ENCODE measurements around the gene DEDD2. TPM values are rescaled to one million over a fixed set of nuclear protein-coding genes. Genes with fewer than 3 reads are reported as not detected.

Gene DEDD2
- total and polyA plus RNA-seq, 10 donors = 24.7 to 73.9 (median 47.2) TPM

DNA sequence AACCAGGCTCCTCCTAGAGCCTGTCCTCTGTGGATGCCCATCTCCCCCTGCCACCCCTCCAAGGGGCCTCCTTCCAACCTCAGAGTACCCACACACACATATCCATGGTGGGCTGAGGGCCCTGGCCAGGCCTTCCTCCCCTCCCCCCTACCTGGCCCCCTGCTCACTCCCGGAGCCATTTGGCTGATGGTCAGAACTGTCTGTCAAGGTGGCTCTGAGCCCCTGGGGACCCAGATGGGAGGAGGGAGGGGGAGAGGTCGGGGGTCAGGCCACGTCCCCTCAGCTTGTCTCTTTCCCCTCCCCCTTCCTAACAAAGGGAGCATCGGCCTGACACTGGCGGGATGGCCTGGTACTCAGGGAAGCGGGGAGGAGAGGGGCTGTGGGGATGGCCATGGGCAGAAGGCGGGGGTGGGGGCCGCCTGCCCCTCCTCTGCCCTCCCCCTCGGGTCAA lies 66.5 kb downstream of the DEDD2 start:
- Histone ChIP-seq H3K4me1 (peaks cover 0 to 23% (median 14%) of the 10 kb centered on the region in 6 donors), H3K27me3 (replicated peaks in 1 of 7) (peaks cover 0 to 62% (median 6%) of the 10 kb centered on the region in 7 donors), H3K4me3 (no peak overlapping the region), H3K36me3 (no peaks in the 10 kb centered on the region), H3K9me3 (no peaks in the 10 kb centered on the region), H3K27ac (no peak overlapping the region)
- intact Hi-C loops (cut with DNase I; ENCODE audit: low total_unique reads) = no loop called here
- 32 to 54% (median 41%) methylated on average over 7 to 9 of the region's 9 CpGs for WGBS, 5 donors
- no peak for TF ChIP-seq POLR2AphosphoS5 (IDR thresholded peaks at IDR 0.05)
- TF ChIP-seq, protein P1, sequence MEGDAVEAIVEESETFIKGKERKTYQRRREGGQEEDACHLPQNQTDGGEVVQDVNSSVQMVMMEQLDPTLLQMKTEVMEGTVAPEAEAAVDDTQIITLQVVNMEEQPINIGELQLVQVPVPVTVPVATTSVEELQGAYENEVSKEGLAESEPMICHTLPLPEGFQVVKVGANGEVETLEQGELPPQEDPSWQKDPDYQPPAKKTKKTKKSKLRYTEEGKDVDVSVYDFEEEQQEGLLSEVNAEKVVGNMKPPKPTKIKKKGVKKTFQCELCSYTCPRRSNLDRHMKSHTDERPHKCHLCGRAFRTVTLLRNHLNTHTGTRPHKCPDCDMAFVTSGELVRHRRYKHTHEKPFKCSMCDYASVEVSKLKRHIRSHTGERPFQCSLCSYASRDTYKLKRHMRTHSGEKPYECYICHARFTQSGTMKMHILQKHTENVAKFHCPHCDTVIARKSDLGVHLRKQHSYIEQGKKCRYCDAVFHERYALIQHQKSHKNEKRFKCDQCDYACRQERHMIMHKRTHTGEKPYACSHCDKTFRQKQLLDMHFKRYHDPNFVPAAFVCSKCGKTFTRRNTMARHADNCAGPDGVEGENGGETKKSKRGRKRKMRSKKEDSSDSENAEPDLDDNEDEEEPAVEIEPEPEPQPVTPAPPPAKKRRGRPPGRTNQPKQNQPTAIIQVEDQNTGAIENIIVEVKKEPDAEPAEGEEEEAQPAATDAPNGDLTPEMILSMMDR (IDR thresholded peaks at IDR 0.05 in 8 of 11, conservative IDR thresholded peaks at IDR 0.05 in 3 of 11) = no peak
- DNase-seq = no peak

DNA sequence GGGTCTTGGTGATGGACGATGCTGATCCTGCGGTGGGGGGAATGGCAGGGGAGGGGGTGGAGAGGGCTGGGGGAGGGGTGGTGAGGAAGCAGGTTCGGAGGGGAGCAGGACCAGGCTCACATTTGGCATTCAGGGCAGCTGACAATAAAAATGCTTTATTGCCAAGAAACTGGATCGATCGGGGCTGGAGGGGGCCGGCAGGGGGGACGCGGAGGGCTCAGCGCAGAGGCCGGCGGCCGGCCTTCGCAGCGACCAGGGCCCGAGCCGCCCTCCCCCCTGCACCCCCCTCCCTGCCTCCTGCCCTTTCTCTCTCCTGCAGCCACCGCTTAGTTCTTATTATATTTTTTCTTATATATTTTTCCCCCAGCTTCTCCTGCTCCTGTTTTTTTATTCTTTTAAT lies 67.1 kb downstream of the DEDD2 start:
- no peak overlapping the region for H3K27ac ChIP-seq
- peaks cover 0 to 17% (median 12%) of the 10 kb centered on the region in 6 donors for H3K4me1 ChIP-seq
- H3K9me3 ChIP-seq = no peaks in the 10 kb centered on the region
- no peak for DNase-seq
- 31 to 50% (median 45%) methylated on average over 14 to 17 of the region's 17 CpGs for WGBS, 5 donors
- intact Hi-C loops (cut with DNase I; ENCODE audit: low total_unique reads) = no loop called here
- no peak overlapping the region for H3K4me3 ChIP-seq
- H3K27me3 ChIP-seq (replicated peaks in 1 of 7) = peaks cover 0 to 62% (median 6%) of the 10 kb centered on the region in 7 donors
- TF ChIP-seq POLR2A (IDR thresholded peaks at IDR 0.05) (no peak), POLR2AphosphoS5 (IDR thresholded peaks at IDR 0.05) (no peak)
- TF ChIP-seq, protein P1 (IDR thresholded peaks at IDR 0.05 in 8 of 11, conservative IDR thresholded peaks at IDR 0.05 in 3 of 11) = no peak
- H3K36me3 ChIP-seq = no peaks in the 10 kb centered on the region

DNA sequence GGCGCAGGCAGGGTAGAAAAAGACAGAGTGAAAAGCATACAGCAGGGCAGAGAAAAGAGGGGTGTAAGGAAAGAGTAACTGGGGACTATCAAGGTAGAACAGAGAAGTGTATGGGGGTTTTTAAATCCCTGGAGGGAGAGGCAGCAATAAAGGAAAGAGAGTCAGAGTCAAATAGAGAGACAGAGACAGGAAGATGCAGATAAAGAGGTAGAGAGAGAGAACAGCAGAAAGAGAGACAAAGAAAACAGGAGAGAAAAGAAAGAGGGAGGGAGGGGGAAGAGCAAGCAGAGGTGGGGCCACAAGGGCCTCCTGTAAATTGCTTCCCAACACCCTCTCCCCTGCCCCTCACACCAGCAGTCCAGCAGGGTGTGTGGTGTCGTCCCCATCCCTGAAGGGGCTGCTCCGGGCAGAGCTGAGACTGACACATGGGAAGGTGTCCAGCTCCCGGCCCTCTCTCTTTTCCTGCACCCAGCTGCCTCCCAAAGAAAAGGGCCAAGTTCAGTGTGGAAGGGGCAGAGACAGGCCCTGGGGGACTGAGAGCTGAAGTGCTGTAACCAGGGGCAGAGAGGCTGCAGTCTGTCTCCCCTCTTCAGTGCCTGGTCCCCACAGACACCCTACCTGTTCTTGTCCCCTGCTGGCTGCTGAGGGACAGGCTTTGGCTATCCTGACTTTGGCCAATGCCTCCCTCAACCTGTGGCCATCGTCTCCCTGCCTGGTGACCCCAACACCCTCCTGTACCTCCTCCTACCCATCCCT lies 67.9 kb downstream of the DEDD2 start:
- Histone ChIP-seq H3K9me3 (no peaks in the 10 kb centered on the region), H3K4me1 (peaks cover 0 to 10% (median 5%) of the 10 kb centered on the region in 6 donors), H3K27ac (no peak overlapping the region), H3K36me3 (no peaks in the 10 kb centered on the region), H3K4me3 (no peak overlapping the region), H3K27me3 (replicated peaks in 1 of 7) (peaks cover 0 to 56% (median 6%) of the 10 kb centered on the region in 7 donors)
- intact Hi-C loops (cut with DNase I; ENCODE audit: low total_unique reads) = no loop called here
- 51 to 68% (median 60%) methylated on average over 5 of the region's 5 CpGs for WGBS, 5 donors
- no peak for DNase-seq
- TF ChIP-seq POLR2A (IDR thresholded peaks at IDR 0.05) = no peak

Other genes with a start within 250 kb of the DEDD2 start
- 1 to 10 TPM in 5 of 7 donors, under 1 TPM in 2; 0.72 to 2.2 (median 1.9) TPM for gene ATP1A3, start 223.4 kb downstream of the DEDD2 start, total RNA-seq
- under 1 TPM; 0.39 to 0.83 (median 0.53) TPM for gene ATP1A3, start 223.4 kb downstream of the DEDD2 start, polyA plus RNA-seq
- gene GRIK5, start 147.5 kb downstream of the DEDD2 start, total RNA-seq = 1 to 10 TPM in 6 of 7 donors, under 1 TPM in 1; 0.98 to 4.7 (median 2.2) TPM
- 1 to 10 TPM in 2 of 3 donors, under 1 TPM in 1; 0.94 to 1.4 (median 1.4) TPM for gene GRIK5, start 147.5 kb downstream of the DEDD2 start, polyA plus RNA-seq
- gene ZNF574, start 141.5 kb downstream of the DEDD2 start, total RNA-seq = 10 to 100 TPM; 12.0 to 21.0 (median 17.4) TPM
- 10 to 100 TPM in 1 of 3 donors, 1 to 10 TPM in 2; 4.7 to 10.5 (median 4.9) TPM for gene ZNF574, start 141.5 kb downstream of the DEDD2 start, polyA plus RNA-seq
- gene POU2F2, start 85.2 kb downstream of the DEDD2 start, total RNA-seq = 10 to 100 TPM; 22.7 to 67.4 (median 45.4) TPM
- 10 to 100 TPM; 22.3 to 48.5 (median 33.3) TPM for gene POU2F2, start 85.2 kb downstream of the DEDD2 start, polyA plus RNA-seq
- 10 to 100 TPM in 4 of 7 donors, 1 to 10 TPM in 3; 6.5 to 15.0 (median 10.2) TPM for gene ZNF526, start 2.6 kb upstream of the DEDD2 start, total RNA-seq
- gene ZNF526, start 2.6 kb upstream of the DEDD2 start, polyA plus RNA-seq = 1 to 10 TPM; 1.9 to 6.1 (median 2.8) TPM
- 10 to 100 TPM; 20.8 to 33.1 (median 31.1) TPM for gene GSK3A, start 24.9 kb upstream of the DEDD2 start, total RNA-seq
- gene GSK3A, start 24.9 kb upstream of the DEDD2 start, polyA plus RNA-seq = 10 to 100 TPM; 22.7 to 39.3 (median 26.4) TPM
- 10 to 100 TPM; 36.8 to 73.1 (median 56.4) TPM for gene ERF, start 37.5 kb upstream of the DEDD2 start, total RNA-seq
- 10 to 100 TPM; 13.5 to 49.7 (median 17.7) TPM for gene ERF, start 37.5 kb upstream of the DEDD2 start, polyA plus RNA-seq
- 100 to 1,000 TPM in 1 of 7 donors, 10 to 100 TPM in 6; 63.8 to 100 (median 76.7) TPM for gene CIC, start 51.6 kb upstream of the DEDD2 start, total RNA-seq
- gene CIC, start 51.6 kb upstream of the DEDD2 start, polyA plus RNA-seq = 10 to 100 TPM; 12.5 to 43.6 (median 16.8) TPM
- gene PRR19, start 84.5 kb upstream of the DEDD2 start, total RNA-seq = 1 to 10 TPM in 2 of 7 donors, under 1 TPM in 3, not detected in 2; 0.46 to 1.2 (median 0.60) TPM
- under 1 TPM; 0.33 to 0.61 (median 0.49) TPM for gene PRR19, start 84.5 kb upstream of the DEDD2 start, polyA plus RNA-seq
- gene PAFAH1B3, start 84.9 kb upstream of the DEDD2 start, total RNA-seq = 10 to 100 TPM; 13.7 to 20.3 (median 15.5) TPM
- 10 to 100 TPM; 24.3 to 34.3 (median 29.9) TPM for gene PAFAH1B3, start 84.9 kb upstream of the DEDD2 start, polyA plus RNA-seq
- 1 to 10 TPM in 2 of 7 donors, under 1 TPM in 4, not detected in 1; 0.28 to 2.3 (median 0.79) TPM for gene TMEM145, start 95.6 kb upstream of the DEDD2 start, total RNA-seq
- under 1 TPM; 0.13 to 0.43 (median 0.21) TPM for gene TMEM145, start 95.6 kb upstream of the DEDD2 start, polyA plus RNA-seq
- 10 to 100 TPM; 15.3 to 26.2 (median 22.5) TPM for gene MEGF8, start 108.0 kb upstream of the DEDD2 start, total RNA-seq
- 10 to 100 TPM in 1 of 3 donors, 1 to 10 TPM in 2; 2.3 to 11.0 (median 2.5) TPM for gene MEGF8, start 108.0 kb upstream of the DEDD2 start, polyA plus RNA-seq
- gene CNFN, start 172.6 kb upstream of the DEDD2 start, total RNA-seq = 1 to 10 TPM in 4 of 7 donors, under 1 TPM in 1, not detected in 2; 0.80 to 2.8 (median 2.5) TPM
- 10 to 100 TPM; 13.1 to 16.8 (median 15.7) TPM for gene CNFN, start 172.6 kb upstream of the DEDD2 start, polyA plus RNA-seq
- 10 to 100 TPM; 20.7 to 43.7 (median 25.3) TPM for gene LIPE, start 209.7 kb upstream of the DEDD2 start, total RNA-seq
- gene LIPE, start 209.7 kb upstream of the DEDD2 start, polyA plus RNA-seq = 10 to 100 TPM; 20.6 to 39.5 (median 21.1) TPM
- not detected for gene CXCL17, start 225.3 kb upstream of the DEDD2 start, total RNA-seq
- gene CXCL17, start 225.3 kb upstream of the DEDD2 start, polyA plus RNA-seq = under 1 TPM; 0.11 to 0.19 (median 0.12) TPM

All from spleen (tissue), 11 donors.